ENCODE data around the gene HOXB3.
A peak's percentile ranks its signal among the peaks of the same experiment; 100 is the strongest.

Gene HOXB3

DNA sequence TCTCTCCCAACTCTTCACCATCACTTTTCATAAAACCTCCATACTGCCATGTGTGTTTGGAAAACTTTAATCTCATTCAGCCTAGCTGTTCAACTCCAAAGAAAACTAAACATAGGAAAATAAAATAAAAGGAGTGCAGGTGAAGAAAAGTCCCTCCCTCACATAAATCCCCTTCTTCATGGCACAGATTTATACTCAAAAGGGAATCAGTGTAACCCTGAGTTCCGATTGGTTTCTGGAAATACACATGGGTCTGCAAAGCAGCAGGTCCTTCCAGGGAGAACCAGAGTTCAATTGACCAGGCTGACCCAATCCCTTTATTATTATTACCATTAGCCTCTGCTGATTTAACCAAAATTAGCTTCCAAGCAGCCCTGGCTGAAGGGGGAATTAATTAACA, 36.2 kb downstream of the HOXB3 start:
- no peak for DNase-seq

DNA sequence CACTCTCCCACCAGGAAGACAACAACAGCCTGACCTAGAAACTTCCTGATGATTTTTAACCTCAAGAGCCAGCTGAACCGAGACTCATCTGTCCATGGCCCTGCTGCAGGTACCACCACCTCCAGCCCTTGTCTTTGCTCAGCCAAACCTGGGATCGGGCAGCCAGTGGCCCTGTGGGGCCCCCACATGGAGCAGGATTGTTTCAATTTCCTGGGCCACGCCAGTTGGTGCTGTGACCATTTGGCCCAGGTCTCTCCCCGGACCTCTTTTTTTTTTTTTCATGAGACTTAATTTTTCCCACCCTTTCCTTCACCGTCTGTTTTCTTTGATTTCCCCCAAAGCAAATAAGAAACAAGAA, 36.9 kb downstream of the HOXB3 start:
- DNase-seq: no peak

DNA sequence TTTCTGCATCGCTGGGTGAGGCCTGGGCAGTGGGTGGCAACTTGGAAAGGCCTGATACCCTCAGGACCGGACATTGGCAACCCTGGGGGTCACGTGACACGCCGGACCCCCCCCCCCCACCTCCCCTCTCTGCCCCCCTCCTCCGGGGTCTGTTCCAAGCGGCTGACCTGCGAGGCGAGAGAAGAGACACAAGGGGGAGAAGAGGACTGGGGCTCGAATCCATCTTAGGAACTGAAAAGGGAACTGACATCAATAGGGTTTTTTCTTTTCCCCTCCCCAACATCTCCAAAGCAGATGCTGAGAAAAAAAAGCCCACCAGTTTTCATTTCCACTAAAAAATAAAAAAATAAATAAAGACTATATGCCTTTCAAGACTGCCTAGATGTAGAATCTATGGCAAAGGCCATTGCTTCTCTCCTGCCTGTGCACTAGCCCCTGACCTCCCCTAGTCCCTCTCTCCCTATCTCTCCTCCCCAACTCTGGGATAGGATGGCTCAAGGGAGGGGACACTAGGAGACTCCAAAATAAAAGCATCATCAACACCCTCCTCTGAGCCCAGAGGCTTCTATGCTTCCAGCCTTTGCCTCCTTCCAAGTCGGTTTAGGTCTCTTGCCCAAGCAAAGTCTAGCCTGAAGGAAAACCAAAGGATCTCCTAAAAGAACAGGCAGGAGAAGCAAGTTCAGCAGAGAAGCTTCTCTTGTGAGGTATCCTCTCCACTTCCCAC, 37.4 kb downstream of the HOXB3 start:
- no peak for DNase-seq

DNA sequence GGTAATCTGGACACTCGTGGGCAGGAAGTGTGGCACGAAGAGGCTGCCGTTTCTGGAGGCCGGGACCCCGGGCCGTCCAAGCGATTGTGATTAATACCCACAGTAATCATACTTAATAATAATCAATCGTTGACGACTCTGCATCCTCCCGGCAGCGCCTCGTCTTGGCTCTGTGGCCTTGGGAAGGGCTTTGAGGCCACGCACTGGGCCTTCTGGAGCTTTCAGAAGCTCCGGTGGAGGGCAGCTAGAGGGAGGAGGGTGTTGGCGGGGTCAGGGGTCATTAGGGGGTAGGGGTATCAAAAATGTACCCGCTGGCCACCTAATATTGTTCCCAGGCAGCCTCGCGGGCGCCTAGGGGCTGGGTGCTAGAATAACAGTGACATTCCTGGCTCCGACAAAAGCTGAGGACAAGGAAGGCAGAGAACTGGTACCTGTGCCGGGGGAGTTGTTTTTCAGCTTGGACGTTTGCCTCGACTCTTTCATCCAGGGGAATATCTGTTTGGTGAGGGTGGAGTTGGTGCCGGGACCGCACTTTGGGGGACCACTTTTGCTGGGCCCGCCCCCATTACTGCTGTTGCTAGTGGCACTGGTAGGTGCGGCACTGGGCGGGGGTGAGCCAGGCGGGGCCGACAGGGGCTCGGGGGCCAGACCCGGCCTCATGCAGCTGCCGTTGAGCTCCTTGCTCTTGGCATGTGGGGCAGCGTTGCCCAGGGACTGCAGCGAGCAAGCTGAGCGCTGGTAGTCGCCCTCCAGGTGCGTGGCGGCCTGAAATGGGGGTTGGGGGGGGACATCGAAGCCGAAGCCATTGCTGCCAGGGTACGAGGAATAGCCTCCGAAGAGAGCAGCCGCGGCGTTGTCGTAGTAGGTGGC, 38.2 kb downstream of the HOXB3 start:
- DNase-seq: no peak

DNA sequence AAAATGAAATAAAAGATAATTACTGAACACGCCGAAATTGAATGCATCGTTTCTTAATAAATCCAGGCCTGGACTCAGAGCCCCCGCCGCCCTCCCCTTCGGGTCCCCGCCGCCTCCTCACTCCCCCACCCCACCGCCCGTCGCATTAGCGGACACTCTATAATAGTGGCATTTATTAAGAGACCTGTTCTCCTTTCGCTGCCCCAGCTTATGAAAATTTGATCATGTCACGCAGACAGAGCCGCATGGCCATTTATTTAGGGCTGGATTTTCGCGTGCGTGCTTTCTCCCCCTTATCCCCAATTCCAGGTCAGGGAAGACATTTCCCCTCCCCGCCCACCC, 38.9 kb downstream of the HOXB3 start:
- no peak for DNase-seq

DNA sequence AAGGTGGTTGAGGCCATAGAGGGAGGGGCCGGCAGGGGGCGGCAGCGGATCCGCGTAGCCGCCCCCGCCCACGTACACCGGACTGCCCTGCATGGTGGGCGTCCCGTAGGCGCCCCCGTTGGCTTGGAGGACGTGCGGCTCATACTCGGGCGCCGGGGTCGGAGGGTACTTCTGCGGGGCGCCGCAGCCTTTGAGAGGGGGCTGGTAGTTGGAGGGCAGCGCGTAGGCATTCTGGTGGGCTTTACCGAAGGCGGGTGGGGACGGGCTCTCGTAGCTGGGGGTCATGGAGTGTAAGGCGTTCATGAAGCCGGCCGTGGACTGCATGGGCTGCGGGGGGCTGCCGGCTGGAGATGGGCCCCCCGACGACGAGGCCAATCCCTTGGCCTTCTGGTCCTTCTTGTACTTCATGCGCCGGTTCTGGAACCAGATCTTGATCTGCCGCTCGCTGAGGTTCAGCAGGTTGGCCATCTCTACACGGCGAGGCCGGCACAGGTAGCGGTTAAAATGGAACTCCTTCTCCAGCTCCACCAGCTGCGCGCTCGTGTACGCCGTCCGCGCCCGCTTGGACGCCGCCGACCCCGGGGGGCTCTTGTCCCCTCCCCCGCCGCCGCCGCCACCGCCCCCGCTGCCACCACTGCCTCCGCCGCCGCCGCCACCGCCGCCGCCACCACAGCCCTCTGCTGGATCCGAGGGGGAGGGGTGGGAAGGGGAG, 39.4 kb downstream of the HOXB3 start:
- no peak for DNase-seq

DNA sequence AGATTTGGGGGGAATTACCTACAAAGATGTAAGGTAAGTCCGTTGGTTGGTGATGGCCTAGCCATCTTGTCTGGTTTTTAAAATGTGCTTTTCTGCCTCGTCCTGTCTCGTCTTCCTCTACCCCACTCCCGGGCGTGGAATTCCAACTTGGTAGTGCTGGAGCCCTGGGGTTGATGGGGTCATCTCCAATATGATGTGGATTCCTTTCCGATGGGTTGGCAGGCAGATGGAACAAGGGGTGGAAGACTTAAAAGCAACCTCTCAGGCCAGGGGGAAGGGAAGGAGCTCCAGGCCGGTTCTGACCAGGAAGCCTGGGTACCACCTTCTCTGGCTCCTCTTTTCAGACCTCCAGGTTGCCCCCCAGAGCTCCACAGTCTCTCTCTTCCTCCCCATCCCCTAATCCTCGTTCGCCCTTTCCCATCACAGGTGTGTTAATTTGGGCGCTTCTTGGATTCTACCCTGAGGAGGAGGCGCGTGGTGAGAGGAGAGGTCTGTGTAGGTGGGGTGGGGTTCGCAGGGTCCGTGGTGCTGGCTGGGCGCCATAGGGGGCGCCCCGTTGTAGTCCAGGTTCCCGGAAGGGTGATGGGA, 40.0 kb downstream of the HOXB3 start:
- no peak for DNase-seq

DNA sequence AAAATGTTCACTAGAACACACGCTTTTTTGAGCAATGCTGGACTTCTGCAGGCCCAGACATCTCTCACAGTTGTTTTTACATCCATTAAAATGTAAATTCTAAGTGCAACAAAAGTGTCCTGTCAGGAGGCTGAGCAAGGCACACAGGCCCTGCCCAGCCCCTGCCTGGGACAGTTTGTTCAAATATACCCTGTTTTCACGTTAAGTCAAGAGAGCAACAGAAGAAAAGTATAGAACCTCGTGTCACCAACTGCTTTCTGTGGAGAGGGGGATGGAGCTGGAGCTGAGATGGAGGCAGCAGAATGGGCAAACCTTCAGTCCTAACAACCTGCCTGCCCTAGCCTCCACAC, 40.8 kb downstream of the HOXB3 start:
- DNase-seq: no peak

DNA sequence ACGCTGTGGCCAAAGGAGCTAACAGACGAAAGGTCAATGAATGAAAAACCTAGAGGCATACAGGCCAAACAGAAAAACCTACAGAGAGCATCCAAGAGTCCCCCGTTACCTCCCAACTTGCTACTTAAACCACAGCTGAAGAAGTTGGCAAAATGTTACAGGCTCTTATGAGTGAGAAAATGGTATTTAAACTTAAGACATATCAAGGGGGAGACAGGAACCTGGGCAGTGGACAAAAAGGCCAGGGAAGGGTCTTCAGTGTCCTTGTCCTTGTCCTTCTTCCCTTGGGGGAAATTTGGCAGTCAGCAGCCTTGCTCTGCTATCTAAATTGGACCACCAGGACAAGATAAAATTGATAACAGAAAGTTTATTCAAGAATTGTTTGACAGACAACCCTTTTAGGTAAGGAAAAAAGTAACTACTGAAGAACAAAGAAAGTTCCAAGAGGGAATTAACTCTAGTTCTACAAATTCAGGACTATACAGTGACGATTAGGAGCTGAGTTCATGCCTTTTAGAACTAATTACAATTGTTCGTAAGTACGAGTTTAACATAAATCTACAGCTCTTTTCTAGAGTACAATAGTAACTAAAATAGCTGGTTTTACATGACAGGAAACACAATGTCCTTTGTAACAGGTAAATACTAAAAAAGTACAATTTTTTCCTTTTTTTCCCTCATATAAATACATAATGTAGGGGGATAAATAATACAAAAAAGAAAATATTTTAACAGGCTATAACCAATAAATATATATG, 41.3 kb downstream of the HOXB3 start:
- no peak for DNase-seq

DNA sequence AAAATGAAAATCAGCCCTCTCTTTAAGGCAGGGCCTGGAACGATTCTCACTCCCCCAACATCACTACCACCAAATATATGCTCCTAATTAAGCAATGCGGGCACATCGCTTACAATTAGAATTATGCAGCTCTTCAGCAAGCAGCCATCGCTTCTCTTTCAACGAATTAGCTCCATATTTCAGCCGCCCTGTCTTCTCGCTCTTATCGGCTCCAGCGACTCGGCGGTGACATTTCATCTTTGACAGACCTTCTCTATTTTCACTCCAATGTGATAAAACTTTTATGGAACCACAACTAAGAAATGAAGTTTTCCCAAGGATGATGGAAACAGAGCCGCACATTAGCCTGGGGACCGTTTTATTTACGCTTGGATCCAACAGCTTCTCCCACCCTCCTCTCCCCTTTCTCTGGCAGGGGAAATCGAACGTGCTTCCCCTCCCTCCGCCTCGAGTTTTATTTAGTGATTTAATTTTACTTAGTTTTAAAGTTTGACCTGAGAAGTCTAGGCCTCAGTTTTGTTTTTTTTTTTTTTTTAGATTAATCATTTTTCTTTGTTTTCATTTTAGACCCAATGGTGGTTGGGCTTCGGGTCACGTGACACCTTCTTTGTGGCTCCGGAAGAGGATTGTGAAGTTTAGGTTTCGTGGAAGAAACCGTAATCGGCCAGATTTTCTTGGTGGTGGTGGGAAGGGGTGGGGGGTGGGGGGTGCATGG, 42.1 kb downstream of the HOXB3 start:
- DNase-seq: no peak

DNA sequence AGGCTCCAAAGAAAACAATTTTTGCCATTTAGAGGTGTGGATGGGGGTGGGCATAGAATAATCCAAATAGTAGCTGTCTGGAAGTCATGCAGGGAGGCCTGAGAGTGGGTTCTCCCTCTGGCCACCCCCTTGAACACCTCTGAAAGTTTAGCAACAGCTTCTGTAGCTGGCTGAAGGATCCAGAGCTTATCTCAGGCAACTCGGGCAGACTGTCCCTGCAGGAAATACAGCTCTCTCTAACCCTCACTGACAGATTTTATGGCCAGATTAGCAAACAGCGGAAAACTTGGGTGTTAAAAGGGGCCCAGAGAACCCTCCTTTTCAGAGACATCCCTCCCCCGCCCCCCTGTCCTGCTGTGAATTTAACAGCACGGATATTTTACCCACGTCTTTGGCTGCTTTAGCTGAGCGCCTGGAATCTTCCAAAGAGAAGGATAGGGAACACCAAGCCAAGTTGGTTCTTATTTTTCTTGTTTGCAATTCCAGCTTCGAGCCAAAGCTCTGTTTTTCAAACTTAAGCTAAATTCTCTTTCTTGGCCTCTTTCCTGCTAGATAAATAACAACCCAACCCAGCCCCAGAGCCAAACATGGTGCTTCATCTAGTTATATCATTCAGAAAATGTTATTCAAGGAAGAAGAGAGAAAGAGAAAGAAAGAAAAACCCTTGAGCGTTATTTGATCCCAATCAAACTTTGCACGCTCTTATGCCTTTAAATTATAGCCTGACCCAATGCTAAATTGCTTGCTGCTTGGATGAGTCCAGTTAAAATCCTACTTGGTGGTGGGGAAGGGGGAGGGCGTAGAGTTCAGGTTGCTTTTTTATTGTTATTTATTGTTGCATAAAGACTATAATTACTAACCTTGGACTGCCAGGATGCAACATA, 42.9 kb downstream of the HOXB3 start:
- DNase-seq: peak; percentile 98

DNA sequence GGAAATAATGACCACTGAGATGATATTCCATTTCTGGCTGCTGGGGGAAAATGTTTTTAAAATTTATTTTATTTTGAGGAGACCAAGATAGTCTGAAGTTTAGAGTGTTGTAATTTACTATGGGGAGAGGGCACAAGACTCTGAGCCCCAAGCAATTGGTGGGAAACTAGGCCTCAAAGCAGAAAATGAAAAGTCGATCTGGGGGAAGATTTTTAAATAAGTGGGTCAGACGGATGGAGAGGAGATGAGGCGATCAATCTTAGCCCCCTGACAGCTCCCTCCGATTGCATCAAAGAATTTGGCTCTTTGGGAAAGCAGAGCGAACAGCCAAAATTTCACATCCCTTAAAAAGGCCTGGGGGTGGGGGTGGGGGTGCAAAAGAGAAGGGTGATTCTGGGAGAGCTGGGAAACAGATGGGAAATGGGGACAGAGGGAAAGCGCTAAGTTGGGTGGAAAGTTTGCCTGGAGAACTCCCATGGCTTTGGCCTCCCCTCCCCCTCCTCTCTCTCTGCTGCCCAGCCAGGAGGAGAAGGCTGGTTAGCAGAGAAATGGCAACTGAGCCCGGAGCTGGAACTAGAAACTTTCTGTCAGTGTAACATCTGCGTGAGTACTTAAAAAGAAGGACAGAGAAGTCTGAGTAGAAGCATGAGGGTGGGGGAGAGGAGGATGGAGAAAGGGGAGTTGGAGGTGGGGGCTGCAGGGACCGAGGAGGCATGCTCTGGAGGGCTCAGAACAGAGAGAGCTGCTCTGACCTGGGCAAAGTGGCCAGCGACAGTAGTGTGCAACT, 43.7 kb downstream of the HOXB3 start:
- DNase-seq: no peak

DNA sequence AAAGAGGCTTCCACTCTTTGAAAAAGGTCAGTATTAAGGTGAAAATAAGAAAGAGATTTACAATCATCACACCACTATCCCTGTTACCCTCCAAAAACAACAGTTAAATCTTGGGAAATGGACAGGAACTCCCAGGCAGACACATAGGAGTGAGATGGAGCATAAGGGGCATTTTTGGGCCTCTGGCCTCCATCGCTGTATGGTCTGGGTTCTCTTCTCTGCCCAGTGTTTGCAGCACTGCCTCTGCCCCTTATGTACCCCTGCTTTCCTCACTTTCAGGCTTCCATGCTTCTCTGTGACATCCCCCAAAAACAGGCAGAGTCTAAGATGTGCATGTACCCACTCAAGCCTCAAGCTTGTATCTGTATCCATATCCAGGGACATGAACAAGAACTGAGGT, 44.5 kb downstream of the HOXB3 start:
- no peak for DNase-seq

DNA sequence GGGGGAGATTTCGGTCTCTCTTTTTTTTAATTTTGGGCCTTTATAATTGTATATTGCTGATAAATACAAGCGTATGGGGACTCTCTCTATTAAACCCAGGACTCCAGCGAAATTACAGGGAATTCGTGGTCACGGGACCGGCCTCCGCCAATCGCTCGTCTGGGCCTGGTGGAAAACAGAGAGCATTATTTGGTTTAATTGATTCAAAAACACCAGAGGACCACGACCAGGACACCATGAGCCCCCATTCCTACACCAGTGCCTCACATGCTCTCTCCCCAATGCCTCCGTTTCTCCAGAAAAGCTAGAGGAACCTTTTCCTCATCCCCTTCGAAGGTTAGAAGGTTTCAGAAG, 45.0 kb downstream of the HOXB3 start, which contains the start of gene HOXB2:
HOXB2 (minus strand) TSS at position 88 of the 354 bp plus-strand sequence. CDS start 198 bp downstream, outside the sequence.
- DNase-seq: no peak

DNA sequence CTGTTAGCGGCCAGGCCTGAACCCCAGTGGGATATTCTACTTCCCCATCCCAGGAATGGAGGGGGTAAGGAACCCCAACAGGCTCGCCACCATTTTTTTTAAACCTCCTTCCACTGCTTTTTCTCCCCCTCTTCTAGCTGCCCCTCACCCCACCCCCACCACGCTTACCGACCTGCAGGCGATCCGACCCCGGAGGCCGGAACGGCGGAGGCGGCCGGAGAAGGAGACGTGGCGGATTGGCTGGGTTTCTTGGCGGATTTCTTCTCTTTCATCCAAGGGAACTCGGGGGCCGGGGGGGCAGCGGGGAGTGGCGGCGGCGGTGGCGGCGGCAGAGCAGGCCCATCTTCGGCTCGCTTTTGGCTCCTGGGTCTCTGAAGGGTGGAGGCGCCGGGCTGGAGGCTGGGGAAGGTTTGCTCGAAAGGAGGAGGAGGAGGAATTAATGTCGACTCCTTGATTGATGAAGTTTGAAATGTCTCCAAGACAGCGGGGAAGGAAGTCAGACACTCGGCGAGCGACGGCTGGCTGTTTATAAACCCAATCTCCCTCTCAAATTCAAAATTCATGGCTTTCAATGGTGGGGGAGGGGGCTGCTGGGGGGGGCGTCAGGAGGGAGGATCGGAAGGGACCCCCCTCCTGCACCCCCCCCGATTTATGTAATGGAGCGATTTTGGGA, 45.6 kb downstream of the HOXB3 start:
- DNase-seq: no peak

DNA sequence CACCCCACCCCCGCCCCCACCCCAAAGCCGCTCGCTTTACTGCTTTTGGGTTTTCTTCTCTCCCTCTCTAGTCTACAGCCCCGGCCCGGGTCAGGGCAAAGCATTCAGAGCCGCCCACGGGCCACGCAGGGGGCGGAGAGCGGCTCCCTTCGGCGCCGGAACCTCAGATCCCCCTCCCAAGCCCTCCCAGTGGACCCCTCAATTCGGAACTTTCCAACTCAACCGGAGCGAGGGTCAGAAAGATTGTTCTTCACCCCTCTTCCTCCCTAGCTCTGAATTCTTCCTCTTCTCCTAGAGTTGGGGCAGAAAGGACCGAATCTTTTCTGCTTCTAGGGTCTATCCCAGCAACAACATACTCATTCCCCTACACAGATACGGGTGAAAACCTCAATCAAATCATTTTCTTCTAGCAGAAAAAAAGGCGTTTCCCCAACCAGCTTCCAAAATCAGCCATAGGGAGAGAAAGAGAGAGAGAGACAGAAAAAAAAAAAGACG, 46.1 kb downstream of the HOXB3 start:
- DNase-seq: no peak

DNA sequence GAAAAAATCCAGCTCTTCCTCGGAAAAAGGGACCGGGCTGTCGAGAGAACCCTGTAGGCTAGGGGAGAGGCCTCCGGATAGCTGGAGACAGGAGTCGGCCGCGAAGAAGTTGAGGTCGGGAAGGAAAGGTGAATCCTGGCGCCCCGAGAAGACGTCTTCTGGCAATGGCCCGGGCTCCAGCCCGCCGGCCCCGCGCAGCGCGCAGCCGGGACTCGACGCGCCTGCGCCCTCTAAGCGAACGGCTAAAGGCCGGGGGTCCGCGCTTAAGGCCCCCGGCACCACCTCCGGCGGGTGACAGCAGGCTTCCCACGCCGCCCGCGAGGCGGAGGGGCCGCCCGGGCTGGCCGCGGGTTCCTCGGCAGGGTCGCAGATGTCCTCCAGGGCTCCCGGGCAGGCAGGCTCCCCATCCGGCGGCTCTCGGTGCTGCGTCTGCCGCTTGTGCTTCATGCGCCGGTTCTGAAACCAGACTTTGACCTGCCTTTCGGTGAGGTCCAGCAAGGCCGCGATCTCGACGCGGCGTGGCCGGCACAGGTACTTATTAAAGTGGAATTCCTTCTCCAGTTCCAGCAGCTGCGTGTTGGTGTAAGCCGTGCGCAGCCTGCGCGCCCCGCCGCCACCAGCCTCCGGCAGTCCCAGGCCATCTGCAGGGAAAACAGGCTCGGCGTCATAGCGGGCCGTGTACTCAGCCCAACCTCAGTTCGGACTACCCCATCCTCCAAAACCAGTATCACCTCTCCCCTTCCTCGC, 46.8 kb downstream of the HOXB3 start:
- DNase-seq: no peak

DNA sequence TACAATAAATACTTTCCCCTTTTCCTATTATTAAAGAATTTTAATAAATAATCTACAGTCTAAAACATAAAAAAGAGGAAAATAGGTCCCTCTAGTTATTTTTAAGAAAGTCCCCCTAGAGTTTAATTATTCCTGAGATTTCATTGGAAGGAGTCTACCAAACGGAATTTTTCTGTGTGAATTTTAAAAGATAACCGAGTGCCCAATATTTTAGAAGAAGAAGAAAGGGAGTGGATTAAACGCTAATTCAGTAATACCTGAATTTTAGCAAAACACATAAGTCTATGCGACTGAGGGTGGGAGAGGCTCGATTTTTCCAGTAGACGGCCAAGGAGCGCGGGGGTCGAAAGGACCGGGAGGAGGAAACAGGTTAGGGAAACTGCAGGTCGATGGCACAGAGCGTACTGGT, 47.3 kb downstream of the HOXB3 start:
- DNase-seq: no peak
